ENCODE results near the gene GPATCH3.

DNA sequence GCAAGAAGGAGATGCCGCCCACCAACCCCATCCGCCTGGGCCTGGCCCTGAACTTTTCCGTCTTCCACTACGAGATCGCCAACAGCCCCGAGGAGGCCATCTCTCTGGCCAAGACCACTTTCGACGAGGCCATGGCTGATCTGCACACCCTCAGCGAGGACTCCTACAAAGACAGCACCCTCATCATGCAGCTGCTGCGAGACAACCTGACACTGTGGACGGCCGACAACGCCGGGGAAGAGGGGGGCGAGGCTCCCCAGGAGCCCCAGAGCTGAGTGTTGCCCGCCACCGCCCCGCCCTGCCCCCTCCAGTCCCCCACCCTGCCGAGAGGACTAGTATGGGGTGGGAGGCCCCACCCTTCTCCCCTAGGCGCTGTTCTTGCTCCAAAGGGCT lies 36.6 kb downstream of the GPATCH3 start:
- TF ChIP-seq, protein P1, sequence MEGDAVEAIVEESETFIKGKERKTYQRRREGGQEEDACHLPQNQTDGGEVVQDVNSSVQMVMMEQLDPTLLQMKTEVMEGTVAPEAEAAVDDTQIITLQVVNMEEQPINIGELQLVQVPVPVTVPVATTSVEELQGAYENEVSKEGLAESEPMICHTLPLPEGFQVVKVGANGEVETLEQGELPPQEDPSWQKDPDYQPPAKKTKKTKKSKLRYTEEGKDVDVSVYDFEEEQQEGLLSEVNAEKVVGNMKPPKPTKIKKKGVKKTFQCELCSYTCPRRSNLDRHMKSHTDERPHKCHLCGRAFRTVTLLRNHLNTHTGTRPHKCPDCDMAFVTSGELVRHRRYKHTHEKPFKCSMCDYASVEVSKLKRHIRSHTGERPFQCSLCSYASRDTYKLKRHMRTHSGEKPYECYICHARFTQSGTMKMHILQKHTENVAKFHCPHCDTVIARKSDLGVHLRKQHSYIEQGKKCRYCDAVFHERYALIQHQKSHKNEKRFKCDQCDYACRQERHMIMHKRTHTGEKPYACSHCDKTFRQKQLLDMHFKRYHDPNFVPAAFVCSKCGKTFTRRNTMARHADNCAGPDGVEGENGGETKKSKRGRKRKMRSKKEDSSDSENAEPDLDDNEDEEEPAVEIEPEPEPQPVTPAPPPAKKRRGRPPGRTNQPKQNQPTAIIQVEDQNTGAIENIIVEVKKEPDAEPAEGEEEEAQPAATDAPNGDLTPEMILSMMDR (IDR thresholded peaks at IDR 0.05; ENCODE audit: poor library complexity) = no peak
- TF ChIP-seq EZH2 (IDR thresholded peaks at IDR 0.05; ENCODE audit: borderline replicate concordance) = no peak
